ENCODE measurements around the gene PEX12. TPM values are rescaled to one million over a fixed set of nuclear protein-coding genes. Genes with fewer than 3 reads are reported as not detected.

The PEX12 gene
- 7.2 to 9.7 TPM (median 8.1 TPM) in 5 replicates for total RNA-seq (2022; extraction: Qiagen RNA extraction)

DNA sequence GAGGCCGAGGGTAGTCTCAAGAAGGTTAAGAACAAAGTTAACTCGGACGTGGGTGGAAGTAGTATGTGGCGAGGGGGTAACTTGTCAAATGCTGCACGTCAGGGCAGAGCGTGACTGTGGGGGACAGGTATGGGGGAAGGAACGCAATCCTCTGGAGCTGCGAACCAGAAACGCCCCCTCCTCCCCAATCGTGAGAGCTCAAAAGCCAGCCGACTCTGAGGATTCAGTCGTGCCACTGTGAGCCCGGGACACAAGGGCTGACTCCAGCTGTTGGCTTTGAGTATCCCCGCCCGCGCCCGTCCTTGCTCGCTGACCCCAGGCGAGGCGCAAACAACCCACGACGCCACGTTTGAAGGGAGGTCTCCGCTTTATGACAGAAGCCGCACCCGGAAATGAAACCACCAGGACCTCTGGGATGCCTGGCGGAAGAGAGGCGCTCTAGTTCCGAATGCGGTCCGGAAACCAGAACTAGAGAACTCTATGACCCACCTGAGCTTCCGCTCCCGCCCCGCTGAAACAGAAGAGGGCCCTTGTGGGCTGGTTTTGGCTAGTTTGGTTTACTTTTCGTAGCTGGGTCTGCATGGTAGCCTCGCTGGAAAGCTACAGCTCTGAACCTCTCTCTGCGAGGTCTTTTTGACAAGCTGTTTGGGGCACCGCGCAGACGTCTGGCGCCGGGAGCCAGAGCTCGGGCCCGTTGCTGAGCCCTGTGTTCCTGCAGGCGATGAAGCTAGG is at the start of gene PEX12:
PEX12 (minus strand) TSS at position 375 of the 732 bp plus-strand sequence. CDS start 550 bp downstream, outside the sequence.

DNA sequence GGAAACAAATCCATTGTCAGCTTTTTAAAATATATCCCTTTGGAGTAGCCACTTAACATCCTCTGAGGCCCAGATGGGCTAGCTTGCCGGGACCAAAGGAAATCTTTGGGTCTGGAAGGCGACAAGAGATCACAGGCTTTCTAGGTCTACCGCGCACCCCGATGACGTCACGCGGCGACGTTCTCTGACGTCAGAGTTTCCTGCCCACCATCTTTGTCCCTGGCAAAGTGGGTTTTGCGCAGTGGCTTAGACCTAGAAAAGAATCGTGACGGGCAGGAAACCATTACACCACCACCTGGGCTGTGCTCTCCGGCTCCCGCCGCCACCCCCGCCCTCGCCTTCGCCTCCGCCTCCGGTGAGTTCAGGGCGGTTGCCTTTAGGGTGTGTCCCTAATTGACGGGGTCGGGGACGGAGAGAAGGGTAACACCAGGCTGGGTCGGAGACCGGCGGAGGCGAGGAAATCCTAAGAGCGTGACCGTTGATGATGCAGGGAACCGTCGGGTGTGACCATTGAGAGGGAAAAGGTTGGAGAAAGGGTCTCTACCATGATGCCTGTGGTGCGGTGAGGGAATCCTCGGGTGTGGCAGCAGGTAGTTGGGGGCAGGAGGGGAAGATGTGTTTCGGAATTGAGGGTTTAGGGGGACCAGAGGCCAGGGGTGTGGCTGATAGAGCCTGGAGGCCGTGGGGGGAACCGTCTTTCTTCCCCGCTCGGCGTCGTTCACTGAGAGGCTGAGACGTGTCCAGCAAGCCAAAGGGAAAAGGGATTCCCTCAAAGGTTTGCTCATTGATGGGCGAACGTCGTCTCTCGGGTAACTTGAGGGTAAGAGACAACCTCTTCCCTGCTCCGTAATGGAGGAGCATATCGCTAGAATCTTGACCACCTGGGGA is 8.9 kb upstream of the PEX12 start, which contains the start of gene AP2B1:
AP2B1 (plus strand) TSS at position 249 of the 888 bp plus-strand sequence. CDS start 6,709 bp downstream, outside the sequence.

DNA sequence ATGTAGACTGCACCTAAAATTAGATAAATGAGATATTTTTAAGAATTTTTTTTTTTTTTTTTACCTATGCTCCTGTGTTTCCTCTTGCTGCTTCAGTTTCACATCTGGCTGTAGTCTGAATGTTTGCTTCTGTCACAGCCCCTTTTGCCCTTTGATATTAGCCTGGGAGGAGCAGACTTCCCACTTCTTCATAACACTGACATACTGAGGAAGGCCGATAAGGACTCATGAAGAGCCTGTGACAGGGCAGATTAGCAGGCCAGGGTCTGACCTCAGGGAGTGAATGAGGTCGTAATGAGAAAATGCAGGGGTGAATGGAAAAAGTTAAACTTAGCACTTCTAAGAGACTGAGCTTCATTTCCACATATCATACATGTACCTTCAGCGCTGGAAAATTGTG is 17.7 kb downstream of the PEX12 start, which contains the start of gene SLFN14:
SLFN14 (minus strand) TSS at position 117 of the 400 bp plus-strand sequence. CDS start 2,757 bp downstream, outside the sequence.

DNA sequence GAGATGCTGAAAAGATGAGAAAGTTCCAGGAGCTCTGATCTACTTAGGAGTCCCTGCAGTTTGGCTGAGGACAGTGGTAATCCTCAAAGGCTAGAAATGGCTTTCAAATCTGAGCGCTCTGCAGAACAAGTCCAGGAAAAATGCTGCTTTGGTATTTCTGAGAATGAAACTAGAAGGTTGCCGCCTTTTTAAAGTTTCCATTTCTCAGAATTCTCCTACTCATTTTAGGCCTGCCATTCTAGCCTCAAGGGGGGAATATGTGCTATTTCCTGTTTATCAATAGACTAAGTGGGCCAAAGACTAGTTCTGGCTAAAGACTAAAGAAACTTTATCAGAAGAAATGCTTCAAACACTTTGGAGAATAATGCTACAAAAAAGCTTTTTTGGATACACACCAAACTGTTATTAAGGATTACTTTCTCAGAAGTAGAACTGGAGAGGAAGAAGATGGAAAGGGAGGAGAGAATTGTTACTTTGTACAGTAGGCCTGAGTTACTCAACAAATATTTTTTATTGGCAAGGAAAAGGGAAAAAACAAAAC is 40.7 kb downstream of the PEX12 start, which contains the start of gene SLFN12L:
SLFN12L (minus strand) TSS at position 78 of the 541 bp plus-strand sequence. CDS start 15,314 bp downstream, outside the sequence.

Other genes starting within 250 kb of the PEX12 start
- gene SLFN11, start 204.9 kb downstream of the PEX12 start, total RNA-seq (2022; extraction: Qiagen RNA extraction), result 4.7 to 6.7 TPM (median 6.2 TPM) in 5 replicates
- 0.06 to 0.18 TPM (median 0.09 TPM) in 3 of 5 replicates, not detected in the others for gene SLFN12, start 146.1 kb downstream of the PEX12 start, total RNA-seq (2022; extraction: Qiagen RNA extraction)
- 3.5 to 6.0 TPM (median 4.0 TPM) in 5 replicates for gene SLFN13, start 129.8 kb downstream of the PEX12 start, total RNA-seq (2022; extraction: Qiagen RNA extraction)
- gene SLFN12L, start 40.9 kb downstream of the PEX12 start, total RNA-seq (2022; extraction: Qiagen RNA extraction), result 0.05 to 0.06 TPM in 2 of 5 replicates, not detected in the others
- not detected in 5 replicates for gene SLFN14, start 17.8 kb downstream of the PEX12 start, total RNA-seq (2022; extraction: Qiagen RNA extraction)
- gene AP2B1, start 8.8 kb upstream of the PEX12 start, total RNA-seq (2022; extraction: Qiagen RNA extraction), result 123 to 149 TPM (median 137 TPM) in 5 replicates
- gene RASL10B, start 153.1 kb upstream of the PEX12 start, total RNA-seq (2022; extraction: Qiagen RNA extraction), result 0.07 to 0.15 TPM (median 0.11 TPM) in 5 replicates
- 0.06 to 0.15 TPM (median 0.09 TPM) in 5 replicates for gene GAS2L2, start 174.7 kb upstream of the PEX12 start, total RNA-seq (2022; extraction: Qiagen RNA extraction)
- gene C17orf50, start 182.3 kb upstream of the PEX12 start, total RNA-seq (2022; extraction: Qiagen RNA extraction), result 0.24 to 0.49 TPM (median 0.27 TPM) in 5 replicates
- gene MMP28, start 217.1 kb upstream of the PEX12 start, total RNA-seq (2022; extraction: Qiagen RNA extraction), result 4.2 to 9.7 TPM (median 6.5 TPM) in 5 replicates
- gene TAF15, start 230.9 kb upstream of the PEX12 start, total RNA-seq (2022; extraction: Qiagen RNA extraction), result 201 to 225 TPM (median 205 TPM) in 5 replicates